H1 (cell line): ENCODE data around the gene FIS1. TPM values are rescaled to one million over a fixed set of nuclear protein-coding genes. Genes with fewer than 3 reads are reported as not detected.
A peak's percentile ranks its signal among the peaks of the same experiment; 100 is the strongest.

Experiments used
- CTCF ChIA-PET: fragments of 300-600 bp; sonication (Branson Sonifier 250); formaldehyde crosslinking; loops from one replicate; lab custom pipeline; 2021; ENCODE audit not compliant: partially characterized antibody; lab: Charles Lee
- POLR2A ChIA-PET: fragments of 300-600 bp; sonication (Branson Sonifier 250); formaldehyde crosslinking; loops from one replicate; lab custom pipeline; 2021; ENCODE audit warnings: inconsistent platforms; ENCODE audit not compliant: partially characterized antibody; lab: Charles Lee
- DNase-seq, 2 experiments: peaks; one replicate each; pipeline versions ENCODE4 v3.0.0 to v3.0.0-alpha.2; 2010 to 2022; ENCODE audit warnings: low spot score in 2 of 2, low read depth in 1 of 2, mixed read lengths in 1 of 2
- FAIRE-seq: peaks from 2 replicates; lab custom pipeline; 2011; peaks lifted over from hg19 to GRCh38; lab: Jason Lieb, UNC
- H2AFZ ChIP-seq: 2 replicates; pipeline ENCODE4 v1.8.1; 2012; ENCODE audit warnings: low read length, inconsistent platforms
- H2AK5ac ChIP-seq: 2 replicates; pipeline ENCODE4 v1.6.1; 2013; ENCODE audit warnings: low read depth, low read length
- H2BK120ac ChIP-seq: replicated peaks from 2 replicates; pipeline ENCODE3; 2013; ENCODE audit warnings: low read depth, low read length, inconsistent platforms
- H2BK12ac ChIP-seq: 2 replicates; pipeline ENCODE4 v1.6.1; 2013; ENCODE audit warnings: low read depth, low read length
- H2BK15ac ChIP-seq: 2 replicates; pipeline ENCODE4 v1.6.1; 2013; ENCODE audit warnings: low read length
- H2BK20ac ChIP-seq: 2 replicates; pipeline ENCODE4 v1.6.1; 2013; ENCODE audit warnings: low read length
- H2BK5ac ChIP-seq: 2 replicates; pipeline ENCODE4 v1.6.1; 2013; ENCODE audit warnings: low read depth, low read length
- H3K14ac ChIP-seq: 2 replicates; pipeline ENCODE4 v1.6.1; 2013; ENCODE audit warnings: inconsistent platforms; ENCODE audit not compliant: insufficient read length
- H3K18ac ChIP-seq: 2 replicates; pipeline ENCODE4 v1.6.1; 2013; ENCODE audit warnings: low read length; ENCODE audit errors: extremely low read depth
- H3K23ac ChIP-seq: 2 replicates; pipeline ENCODE4 v1.6.1; 2013; ENCODE audit warnings: inconsistent platforms; ENCODE audit not compliant: insufficient read length
- H3K23me2 ChIP-seq: 2 replicates; pipeline ENCODE4 v1.6.1; 2013; ENCODE audit warnings: low read depth, low read length
- H3K27ac ChIP-seq: 2 replicates; pipeline ENCODE4 v1.6.1; 2011; ENCODE audit warnings: low read depth, low read length, inconsistent platforms
- H3K27me3 ChIP-seq, 4 experiments: replicated peaks in 1 of 4; 1 replicate in 1 of 4; 2 replicates in 3 of 4; pipeline versions ENCODE4 v1.6.1 to v1.8.1; 2011 to 2013; ENCODE audit warnings: low read length in 3 of 4, mild to moderate bottlenecking in 3 of 4, inconsistent platforms in 2 of 4, mixed read lengths in 2 of 4, moderate library complexity in 1 of 4; ENCODE audit not compliant: control insufficient read depth in 3 of 4, insufficient read depth in 3 of 4; ENCODE audit errors: extremely low read depth in 1 of 4
- H3K36me3 ChIP-seq, 4 experiments: 2 replicates each; pipeline versions ENCODE4 v1.6.1 to v1.8.1; 2011 to 2013; ENCODE audit warnings: mild to moderate bottlenecking in 4 of 4, low read length in 3 of 4, moderate library complexity in 2 of 4, control low read depth in 1 of 4, inconsistent platforms in 1 of 4; ENCODE audit not compliant: insufficient read depth in 4 of 4, control insufficient read depth in 2 of 4
- H3K4ac ChIP-seq: replicated peaks from 2 replicates; pipeline ENCODE3; 2013; ENCODE audit warnings: low read length, low read depth, mixed read lengths, inconsistent platforms; ENCODE audit not compliant: insufficient read length
- H3K4me1 ChIP-seq, 4 experiments: replicated peaks in 1 of 4; 1 replicate in 1 of 4; 2 replicates in 3 of 4; pipeline versions ENCODE4 v1.6.1 to v1.8.1; 2011 to 2013; ENCODE audit warnings: low read length in 3 of 4, inconsistent platforms in 2 of 4, mixed read lengths in 1 of 4; ENCODE audit not compliant: insufficient read depth in 4 of 4, control insufficient read depth in 3 of 4
- H3K4me2 ChIP-seq, 2 experiments: 2 replicates each; pipeline versions ENCODE4 v1.6.1 to v1.8.1; 2011 to 2013; ENCODE audit warnings: low read depth in 2 of 2, low read length in 2 of 2, control low read depth in 1 of 2, inconsistent platforms in 1 of 2, mild to moderate bottlenecking in 1 of 2; ENCODE audit not compliant: insufficient read depth in 1 of 2
- H3K4me3 ChIP-seq, 4 experiments: fragments of 200-600, 300-600 bp in 1 of 4; sonication (generic), shearing (Covaris generic), sonication (Bioruptor Twin) in 1 of 4; 2 replicates each; pipeline versions ENCODE4 v1.5.1 to v1.8.1; 2011 to 2016; ENCODE audit warnings: low read length in 4 of 4, low read depth in 3 of 4, control low read depth in 2 of 4, inconsistent platforms in 2 of 4, mild to moderate bottlenecking in 2 of 4, mixed read lengths in 1 of 4, moderate library complexity in 1 of 4; ENCODE audit not compliant: insufficient read depth in 2 of 4; ENCODE audit errors: extremely low read depth in 1 of 4
- H3K56ac ChIP-seq: replicated peaks from 2 replicates; pipeline ENCODE3; 2013; ENCODE audit warnings: low read depth, mild to moderate bottlenecking, mixed read lengths, low read length, inconsistent platforms; ENCODE audit not compliant: insufficient read length
- H3K79me1 ChIP-seq: 2 replicates; pipeline ENCODE4 v1.6.1; 2013; ENCODE audit warnings: low read depth, low read length, control low read depth
- H3K79me2 ChIP-seq, 2 experiments: 2 replicates each; pipeline versions ENCODE4 v1.6.1 to v1.8.1; 2012 to 2013; ENCODE audit warnings: low read length in 2 of 2, mild to moderate bottlenecking in 2 of 2, inconsistent platforms in 1 of 2; ENCODE audit not compliant: insufficient read depth in 2 of 2, control insufficient read depth in 1 of 2
- H3K9ac ChIP-seq, 4 experiments: replicated peaks in 1 of 4; 1 replicate in 1 of 4; 2 replicates in 3 of 4; pipeline versions ENCODE4 v1.6.1 to v1.8.1; 2011 to 2013; ENCODE audit warnings: low read depth in 3 of 4, low read length in 3 of 4, control low read depth in 2 of 4, mild to moderate bottlenecking in 2 of 4, moderate library complexity in 2 of 4, inconsistent platforms in 1 of 4; ENCODE audit errors: extremely low read depth in 1 of 4
- H3K9me3 ChIP-seq, 2 experiments: 2 replicates each; pipeline versions ENCODE4 v1.6.1 to v1.8.1; 2012 to 2013; ENCODE audit warnings: mild to moderate bottlenecking in 2 of 2, moderate library complexity in 2 of 2, control low read depth in 1 of 2, inconsistent platforms in 1 of 2, low read depth in 1 of 2, low read length in 1 of 2, mixed read lengths in 1 of 2; ENCODE audit not compliant: insufficient read depth in 2 of 2
- H4K20me1 ChIP-seq, 2 experiments: replicated peaks in 1 of 2; 2 replicates each; pipeline versions ENCODE3 to v1.8.1; 2011 to 2013; ENCODE audit warnings: inconsistent platforms in 2 of 2, low read length in 2 of 2, mild to moderate bottlenecking in 1 of 2; ENCODE audit not compliant: insufficient read depth in 2 of 2, control insufficient read depth in 1 of 2
- H4K5ac ChIP-seq: 2 replicates; pipeline ENCODE4 v1.6.1; 2013; ENCODE audit warnings: low read length, low read depth, mixed read lengths, inconsistent platforms; ENCODE audit not compliant: insufficient read length
- H4K8ac ChIP-seq: 2 replicates; pipeline ENCODE4 v1.8.0; 2013; ENCODE audit warnings: mild to moderate bottlenecking, moderate library complexity, low read length, inconsistent platforms; ENCODE audit not compliant: insufficient read depth; ENCODE audit errors: extremely low read depth
- H4K91ac ChIP-seq: replicated peaks from 2 replicates; pipeline ENCODE3; 2013; ENCODE audit warnings: low read length, mixed read lengths, inconsistent platforms; ENCODE audit not compliant: insufficient read length
- EP300 ChIP-seq, 2 experiments: IDR thresholded peaks; 1 replicate in 1 of 2; 2 replicates in 1 of 2; pipeline ENCODE4 v1.6.1; 2011 to 2012; ENCODE audit warnings: low read depth in 2 of 2, low read length in 2 of 2, mild to moderate bottlenecking in 2 of 2, borderline replicate concordance in 1 of 2, inconsistent platforms in 1 of 2, moderate library complexity in 1 of 2
- KDM5A ChIP-seq: fragments of 200-600 bp; IDR thresholded peaks from 2 replicates; pipeline ENCODE4 v1.7.1; 2012; ENCODE audit warnings: mild to moderate bottlenecking, low read length, inconsistent platforms, mixed read lengths
- MAFK ChIP-seq: IDR thresholded peaks from 2 replicates; pipeline ENCODE4 v1.6.1; 2012; ENCODE audit warnings: low read depth, mild to moderate bottlenecking, improper control_type of control experiment, low read length
- MAX ChIP-seq: IDR thresholded peaks from 2 replicates; pipeline ENCODE4 v1.6.1; 2012; ENCODE audit warnings: inconsistent platforms
- POLR2AphosphoS5 ChIP-seq: IDR thresholded peaks from 2 replicates; pipeline ENCODE4 v1.6.1; 2011; ENCODE audit warnings: low read depth, low read length
- RXRA ChIP-seq: IDR thresholded peaks from 2 replicates; pipeline ENCODE4 v1.6.1; 2011; ENCODE audit warnings: low read depth, mild to moderate bottlenecking, low read length, moderate library complexity; ENCODE audit not compliant: insufficient read depth
- SRF ChIP-seq: IDR thresholded peaks from 2 replicates; pipeline ENCODE4 v1.6.1; 2011; ENCODE audit warnings: mild to moderate bottlenecking, low read depth, low read length, moderate library complexity
- TBP ChIP-seq: IDR thresholded peaks from 2 replicates; pipeline ENCODE4 v1.6.1; 2011; ENCODE audit warnings: low read depth, low read length, improper control_type of control experiment
- TEAD4 ChIP-seq: IDR thresholded peaks from 2 replicates; pipeline ENCODE4 v1.6.1; 2012; ENCODE audit warnings: low read depth, low read length, inconsistent platforms, mixed read lengths
- WGBS, 2 experiments: shearing (Covaris generic) in 1 of 2; methylation state at CpG; one replicate each; pipeline versions ENCODE4 v1.1.6 to v1.1.7; 2013 to 2015; ENCODE audit warnings: low lambda C conversion rate in 2 of 2, mixed read lengths in 2 of 2, inconsistent platforms in 1 of 2, low coverage in 1 of 2, missing lambda C conversion rate in 1 of 2; ENCODE audit not compliant: insufficient replicate concordance in 2 of 2, insufficient coverage in 1 of 2, insufficient read length in 1 of 2; ENCODE audit errors: extremely low coverage in 1 of 2, missing lambda C conversion rate in 1 of 2; 5-methylcytosine and 5-hydroxymethylcytosine counted together
- polyA plus RNA-seq, 7 experiments: library from polyadenylated mRNA; depleted of rRNA in 3 of 7; stranded (reverse) in 5 of 7; unstranded in 2 of 7; fragments of >200 nt in 5 of 7; fragments of 200-250 nt in 2 of 7; gene quantifications; 1 replicate in 5 of 7; 2 replicates in 1 of 7; 4 replicates in 1 of 7; pipeline versions ENCODE4 v1.2.1 to v1.2.3, GENCODE V29; 2011 to 2013; ENCODE audit warnings: missing spikeins in 2 of 7, mixed read lengths in 2 of 7
- total RNA-seq: library from RNA; stranded (reverse); fragmentation: NEBNext Ultra II Directional; extraction: Animal tissue kit (Norgen Biotek cat#: 25700); gene quantifications from 2 replicates; pipeline ENCODE4 v1.2.1, GENCODE V29; 2021

Gene FIS1
- total and polyA plus RNA-seq, 2 of the 8 experiments (the other 6 are each of a cell fraction or from before 2014, with no cell fraction given): 128 to 195 TPM

GRCh38 chr7:101195884-101196283 lies 49.0 kb downstream of the FIS1 start:
- H3K14ac ChIP-seq: no peak overlapping the region
- no peaks in the 10 kb centered on the region; the same call in 1 of the 2 replicates for H3K23me2 ChIP-seq
- H3K9me3 ChIP-seq: no peaks in the 10 kb centered on the region
- no peaks in the 10 kb centered on the region for H3K79me2 ChIP-seq
- no peak overlapping the region for H3K4me3 ChIP-seq
- POLR2A ChIA-PET: interaction anchor here (0.9 to 1.3 kb wide), 3 partner anchors 27 to 98 kb away, joined by 3 to 4 read pairs (median 3); partner anchors contain the start of gene FIS1
- no peak overlapping the region for H3K27ac ChIP-seq
- CTCF ChIA-PET: interaction anchor here (0.8 to 12.3 kb wide), 9 partner anchors 8 to 54 kb away, joined by 3 to 168 read pairs (median 5); partner anchors contain the start of genes PLOD3 and ZNHIT1
- H3K56ac ChIP-seq: no peak overlapping the region
- H2AFZ ChIP-seq: no peak overlapping the region
- H2BK5ac ChIP-seq: no peak overlapping the region
- peaks cover 0 to 2% (median 0%) of the 10 kb centered on the region in 4 experiments; a peak in 1 of 7 replicates for H3K27me3 ChIP-seq
- no peaks in the 10 kb centered on the region for H3K79me1 ChIP-seq
- no peak overlapping the region for H3K4me2 ChIP-seq
- H2BK120ac ChIP-seq: no peak overlapping the region
- 0 out of 2 replicates have a peak overlapping the region, but pooled peaks have one; percentile 29 for H2BK15ac ChIP-seq
- no peak overlapping the region for H2BK12ac ChIP-seq
- H4K5ac ChIP-seq: no peak overlapping the region
- H3K36me3 ChIP-seq: no peaks in the 10 kb centered on the region
- peaks cover 0 to 11% (median 7%) of the 10 kb centered on the region in 4 experiments; a peak in 6 of 7 replicates for H3K4me1 ChIP-seq
- FAIRE-seq: no peak
- no peak for TF ChIP-seq RXRA
- no peak for TF ChIP-seq MAX
- TF ChIP-seq TBP: no peak
- no peak for TF ChIP-seq EP300 (IDR thresholded peaks at IDR 0.05; ENCODE audit: borderline replicate concordance in 1 of 2, low read depth in 2 of 2, low read length in 2 of 2)
- no peak for TF ChIP-seq TEAD4
- no peak for TF ChIP-seq MAFK
- TF ChIP-seq POLR2AphosphoS5: no peak
- no peak for TF ChIP-seq KDM5A
- no peak for TF ChIP-seq SRF
- H3K9ac ChIP-seq: no peak overlapping the region
- no peaks in the 10 kb centered on the region for H4K20me1 ChIP-seq
- H4K91ac ChIP-seq: no peak overlapping the region
- no peak overlapping the region for H2AK5ac ChIP-seq
- WGBS, 2 experiments: 98% methylated on average over 8 of the region's 17 CpGs; no CpG with 5 or more reads in 1 of the 2 experiments
- H3K23ac ChIP-seq: no peak overlapping the region
- DNase-seq: no peak
- no peak overlapping the region for H3K4ac ChIP-seq
- H2BK20ac ChIP-seq: no peak overlapping the region
- H4K8ac ChIP-seq: no peak overlapping the region
- H3K18ac ChIP-seq: no peak overlapping the region
